Spleen (tissue), 11 donors: ENCODE data around the gene SUCO. TPM values are rescaled to one million over a fixed set of nuclear protein-coding genes. Genes with fewer than 3 reads are reported as not detected.
A peak's percentile ranks its signal among the peaks of the same experiment; 100 is the strongest.

Experiments
- DNase-seq: peaks from one replicate; pipeline ENCODE4 v3.0.0-alpha.2; 2020
- H3K27ac ChIP-seq, 8 donors: fragments of 200-600 bp; sonication (generic) in 7 of 8; 1 replicate in 4 of 8; 2 replicates in 4 of 8; pipeline versions ENCODE4 v1.5.0 to v1.8.0; 2016 to 2021; ENCODE audit warnings: inconsistent platforms in 4 of 8, mild to moderate bottlenecking in 4 of 8, moderate library complexity in 1 of 8
- H3K27me3 ChIP-seq, 7 donors: fragments of 200-600 bp; sonication (generic) in 6 of 7; replicated peaks in 1 of 7; 1 replicate in 4 of 7; 2 replicates in 3 of 7; pipeline versions ENCODE4 v1.5.0 to v1.8.0; 2016 to 2021; ENCODE audit warnings: inconsistent platforms in 3 of 7, mild to moderate bottlenecking in 1 of 7
- H3K36me3 ChIP-seq, 6 donors: fragments of 200-600 bp; sonication (generic) in 5 of 6; 1 replicate in 4 of 6; 2 replicates in 2 of 6; pipeline versions ENCODE4 v1.5.0 to v1.8.0; 2016 to 2021; ENCODE audit warnings: inconsistent platforms in 2 of 6
- H3K4me1 ChIP-seq, 6 donors: fragments of 200-600 bp; sonication (generic) in 5 of 6; 1 replicate in 3 of 6; 2 replicates in 3 of 6; pipeline versions ENCODE4 v1.5.0 to v1.8.0; 2016 to 2021; ENCODE audit warnings: inconsistent platforms in 3 of 6
- H3K4me3 ChIP-seq, 8 donors: fragments of 200-600 bp; sonication (generic) in 7 of 8; 1 replicate in 4 of 8; 2 replicates in 4 of 8; pipeline versions ENCODE4 v1.5.0 to v1.8.0; 2016 to 2021; ENCODE audit warnings: inconsistent platforms in 4 of 8, mild to moderate bottlenecking in 4 of 8, moderate library complexity in 2 of 8
- H3K9me3 ChIP-seq, 8 donors: fragments of 200-600 bp; sonication (generic) in 7 of 8; 1 replicate in 4 of 8; 2 replicates in 4 of 8; pipeline versions ENCODE4 v1.5.0 to v1.8.0; 2016 to 2021; ENCODE audit warnings: inconsistent platforms in 4 of 8
- POLR2A ChIP-seq, 3 donors: fragments of 450-650 bp; IDR thresholded peaks; one replicate each; pipeline ENCODE4 v1.5.1; 2017; ENCODE audit warnings: antibody characterized with exemption in 3 of 3, mild to moderate bottlenecking in 1 of 3
- POLR2AphosphoS5 ChIP-seq, 3 donors: sonication (generic); formaldehyde crosslinking; IDR thresholded peaks; one replicate each; pipeline ENCODE4 v1.5.1; 2017; ENCODE audit warnings: antibody characterized with exemption in 3 of 3
- WGBS, 5 donors: extraction: QIAGEN DNeasy Blood & Tissue Kit in 3 of 5; methylation state at CpG; one replicate each; pipeline versions ENCODE4 v1.1.5 to v1.1.7; 2013 to 2018; 5-methylcytosine and 5-hydroxymethylcytosine counted together
- intact Hi-C: fragments of 100-400 bp; cut with DNase I; formaldehyde crosslinking; loops from one replicate; pipeline ENCODE4 v1.15.0; 2023; ENCODE audit warnings: low total_unique reads
- polyA plus RNA-seq, 3 donors: library from polyadenylated mRNA; stranded (reverse); fragments of 200-250 nt; gene quantifications; one replicate each; pipeline ENCODE4 v1.2.1, GENCODE V29; 2013
- total RNA-seq, 7 donors: library from RNA; depleted of rRNA in 3 of 7; stranded (reverse); fragments of >200 nt in 3 of 7; fragmentation: NEBNext Ultra II Directional in 4 of 7; extraction: Animal tissue kit (Norgen Biotek cat#: 25700) in 4 of 7; gene quantifications; one replicate each; pipeline versions ENCODE4 v1.1.0 to v1.2.1, GENCODE V29; 2016 to 2021
- TF ChIP-seq, protein P1 (sequence below), 11 experiments: fragments of 200-600 bp in 7 of 11; fragments of 450-650 bp in 4 of 11; sonication (generic) in 4 of 11; IDR thresholded peaks in 8 of 11; conservative IDR thresholded peaks in 3 of 11; 1 replicate in 7 of 11; 2 replicates in 4 of 11; pipeline versions ENCODE4 v1.4.0 to v1.8.0; 2016 to 2021; ENCODE audit warnings: antibody characterized with exemption in 11 of 11, inconsistent platforms in 4 of 11, mild to moderate bottlenecking in 1 of 11
- donor health status: healthy with polysubstance abuse.
- donor health status: DM: no; HTN: no; CAD: no; lungs with moderate emphysema.
- donor health status: DM: no; HTN: no; CAD: no.
- donor health status: Bipolar disorder and iron deficiency.
- donor health status: healthy.
- donor health status: DM: no; HTN: no; CAD: no.
- donor health status: DM: yes; HTN: yes; CAD: no.

SUCO gene
- total and polyA plus RNA-seq, 10 donors, result 7.9 to 59.5 (median 39.5) TPM

DNA sequence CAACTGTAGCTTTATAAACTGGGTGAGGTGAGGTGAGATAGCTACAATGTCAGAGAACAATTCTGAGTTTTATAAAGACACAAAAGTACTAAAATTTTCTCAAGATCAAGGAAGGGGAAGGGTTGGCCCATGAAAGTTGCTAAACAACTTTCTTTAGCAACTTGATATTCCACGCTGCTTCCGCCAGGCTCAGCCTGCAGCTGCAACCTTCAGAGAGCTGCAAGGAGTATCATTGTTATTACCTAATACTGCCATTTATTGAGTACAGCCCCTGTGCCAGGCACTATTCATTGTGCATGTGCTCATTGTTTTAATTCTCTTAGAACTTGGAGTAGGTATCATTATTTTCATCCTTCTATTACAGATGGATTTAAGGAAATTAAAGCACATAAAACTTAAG is 34.1 kb upstream of the SUCO start:
- no peaks in the 10 kb centered on the region for H3K27me3 ChIP-seq
- H3K4me3 ChIP-seq, result no peak overlapping the region
- intact Hi-C loops, result no loop called here
- peaks cover 0 to 31% (median 2%) of the 10 kb centered on the region in 6 donors for H3K4me1 ChIP-seq
- no peaks in the 10 kb centered on the region for H3K36me3 ChIP-seq
- H3K9me3 ChIP-seq, result no peaks in the 10 kb centered on the region
- WGBS, 5 donors, result 54 to 89% (median 67%) methylated on average over 2 of the region's 2 CpGs
- DNase-seq, result no peak
- TF ChIP-seq POLR2A (IDR thresholded peaks at IDR 0.05) (no peak), POLR2AphosphoS5 (IDR thresholded peaks at IDR 0.05) (no peak)
- TF ChIP-seq, protein P1, sequence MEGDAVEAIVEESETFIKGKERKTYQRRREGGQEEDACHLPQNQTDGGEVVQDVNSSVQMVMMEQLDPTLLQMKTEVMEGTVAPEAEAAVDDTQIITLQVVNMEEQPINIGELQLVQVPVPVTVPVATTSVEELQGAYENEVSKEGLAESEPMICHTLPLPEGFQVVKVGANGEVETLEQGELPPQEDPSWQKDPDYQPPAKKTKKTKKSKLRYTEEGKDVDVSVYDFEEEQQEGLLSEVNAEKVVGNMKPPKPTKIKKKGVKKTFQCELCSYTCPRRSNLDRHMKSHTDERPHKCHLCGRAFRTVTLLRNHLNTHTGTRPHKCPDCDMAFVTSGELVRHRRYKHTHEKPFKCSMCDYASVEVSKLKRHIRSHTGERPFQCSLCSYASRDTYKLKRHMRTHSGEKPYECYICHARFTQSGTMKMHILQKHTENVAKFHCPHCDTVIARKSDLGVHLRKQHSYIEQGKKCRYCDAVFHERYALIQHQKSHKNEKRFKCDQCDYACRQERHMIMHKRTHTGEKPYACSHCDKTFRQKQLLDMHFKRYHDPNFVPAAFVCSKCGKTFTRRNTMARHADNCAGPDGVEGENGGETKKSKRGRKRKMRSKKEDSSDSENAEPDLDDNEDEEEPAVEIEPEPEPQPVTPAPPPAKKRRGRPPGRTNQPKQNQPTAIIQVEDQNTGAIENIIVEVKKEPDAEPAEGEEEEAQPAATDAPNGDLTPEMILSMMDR (IDR thresholded peaks at IDR 0.05 in 8 of 11, conservative IDR thresholded peaks at IDR 0.05 in 3 of 11), result no peak
- H3K27ac ChIP-seq, result peak overlapping the region in 3 of 8 donors; percentile 17 to 50 (median 29)

DNA sequence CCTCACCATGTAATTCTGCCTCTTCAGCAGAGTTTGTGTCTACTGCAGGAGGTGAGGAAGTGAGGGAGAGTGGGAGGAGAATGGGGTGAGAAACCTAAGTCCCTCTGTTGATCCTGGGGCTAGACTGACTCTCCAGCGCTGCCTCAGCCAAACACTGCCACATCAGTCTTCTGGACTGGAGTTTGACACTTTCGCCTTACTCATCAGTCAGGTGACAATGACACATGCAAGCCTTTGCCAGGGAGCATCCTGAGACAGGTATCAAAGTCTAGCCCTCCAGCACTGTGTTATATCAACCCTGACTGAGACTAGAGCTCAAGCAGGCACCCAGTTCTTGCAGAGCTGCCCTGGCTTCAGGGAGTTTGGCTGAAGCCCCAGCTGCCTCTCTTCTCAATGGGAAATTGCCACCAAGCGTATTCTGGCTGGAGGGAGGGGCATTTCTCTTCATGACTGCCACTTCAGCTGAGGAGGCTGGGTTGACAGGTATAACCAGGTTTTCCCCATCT is 33.3 kb upstream of the SUCO start:
- 72 to 91% (median 77%) methylated on average over 3 of the region's 3 CpGs for whole genome bisulfite sequencing, 5 donors
- Histone ChIP-seq H3K4me3 (no peak overlapping the region), H3K9me3 (no peaks in the 10 kb centered on the region), H3K36me3 (no peaks in the 10 kb centered on the region), H3K4me1 (peaks cover 0 to 31% (median 2%) of the 10 kb centered on the region in 6 donors), H3K27ac (peak overlapping the region in 1 of 8 donors; percentile 50), H3K27me3 (no peaks in the 10 kb centered on the region)
- intact Hi-C loops, result no loop called here
- DNase-seq, result no peak
- no peak for TF ChIP-seq POLR2AphosphoS5 (IDR thresholded peaks at IDR 0.05)
- TF ChIP-seq, protein P1 (IDR thresholded peaks at IDR 0.05 in 8 of 11, conservative IDR thresholded peaks at IDR 0.05 in 3 of 11), result no peak
- no peak for TF ChIP-seq POLR2A (IDR thresholded peaks at IDR 0.05)

DNA sequence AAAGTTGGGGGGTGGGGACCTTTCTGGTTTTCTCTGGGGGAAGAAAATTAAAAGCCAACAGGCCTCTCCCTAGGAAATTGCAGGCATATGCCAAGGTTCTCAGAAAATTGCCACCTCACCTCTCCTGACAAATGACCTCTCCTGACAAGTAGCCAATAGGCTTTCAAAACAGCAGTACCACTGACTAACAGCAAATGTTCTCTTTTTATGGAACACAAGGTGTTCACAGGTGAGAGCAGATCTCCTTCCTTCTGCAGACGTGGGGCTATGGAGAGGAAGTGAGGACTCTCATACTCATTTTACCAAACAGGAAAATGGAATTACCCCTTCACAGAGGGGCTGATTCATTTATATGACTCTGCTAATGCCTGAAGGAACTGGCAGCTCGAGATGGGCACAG is 32.7 kb upstream of the SUCO start:
- no peak for DNase-seq
- intact Hi-C loops, result no loop called here
- WGBS, 5 donors, result 23 to 63% (median 54%) methylated on average over 2 of the region's 2 CpGs
- Histone ChIP-seq H3K27me3 (no peaks in the 10 kb centered on the region), H3K36me3 (no peaks in the 10 kb centered on the region), H3K9me3 (no peaks in the 10 kb centered on the region), H3K4me1 (peaks cover 0 to 31% (median 2%) of the 10 kb centered on the region in 6 donors), H3K4me3 (no peak overlapping the region), H3K27ac (peak overlapping the region in 1 of 8 donors; percentile 50)
- TF ChIP-seq POLR2AphosphoS5 (IDR thresholded peaks at IDR 0.05), result no peak
- no peak for TF ChIP-seq POLR2A (IDR thresholded peaks at IDR 0.05)
- TF ChIP-seq, protein P1 (IDR thresholded peaks at IDR 0.05 in 8 of 11, conservative IDR thresholded peaks at IDR 0.05 in 3 of 11), result no peak

DNA sequence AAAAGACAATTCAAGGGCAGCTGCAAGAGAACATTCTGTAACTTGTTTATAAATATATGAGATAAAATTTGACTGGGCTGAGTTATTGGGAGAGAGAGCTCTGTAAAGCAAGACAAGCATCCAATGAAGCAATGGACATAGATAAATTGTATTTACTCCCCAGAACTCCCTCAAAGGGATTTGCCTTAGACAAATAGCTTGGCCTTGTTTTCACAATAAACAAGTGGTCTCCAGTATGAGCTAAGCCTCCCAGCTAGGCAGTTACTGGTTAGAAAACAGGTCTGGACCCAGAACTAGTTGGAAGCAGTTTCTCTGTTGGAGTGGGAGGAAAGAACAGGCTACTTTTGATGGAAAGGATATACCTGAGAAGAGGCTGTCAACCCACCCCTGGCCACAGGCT is 25.2 kb upstream of the SUCO start:
- H3K4me3 ChIP-seq, result no peak overlapping the region
- H3K9me3 ChIP-seq, result no peaks in the 10 kb centered on the region
- no peak for TF ChIP-seq POLR2AphosphoS5 (IDR thresholded peaks at IDR 0.05)
- TF ChIP-seq POLR2A (IDR thresholded peaks at IDR 0.05), result no peak
- TF ChIP-seq, protein P1 (IDR thresholded peaks at IDR 0.05 in 8 of 11, conservative IDR thresholded peaks at IDR 0.05 in 3 of 11), result no peak
- no peak for DNase-seq
- no peak overlapping the region for H3K27ac ChIP-seq
- intact Hi-C loops, result no loop called here
- no peaks in the 10 kb centered on the region for H3K4me1 ChIP-seq
- no peaks in the 10 kb centered on the region for H3K27me3 ChIP-seq
- no peaks in the 10 kb centered on the region for H3K36me3 ChIP-seq
